Kidney (tissue), 14 donors: ENCODE results near the gene NAPB. TPM values are rescaled to one million over a fixed set of nuclear protein-coding genes. Genes with fewer than 3 reads are reported as not detected.

Experiments used
- DNase-seq, 5 donors: peaks; one replicate each; pipeline ENCODE4 v3.0.0-alpha.2; 2013 to 2020
- FAIRE-seq: peaks from 2 replicates; lab custom pipeline; 2012; peaks lifted over from hg19 to GRCh38; lab: Jason Lieb, UNC
- H3K27ac ChIP-seq, 2 donors: one replicate each; pipeline ENCODE4 v1.7.0; 2013; ENCODE audit warnings: low read depth in 2 of 2, low read length in 2 of 2, inconsistent platforms in 1 of 2
- H3K27me3 ChIP-seq: one replicate; pipeline ENCODE4 v1.7.1; 2013; ENCODE audit warnings: low read length, inconsistent platforms; ENCODE audit not compliant: control insufficient read depth, insufficient read depth
- H3K36me3 ChIP-seq, 3 donors: one replicate each; pipeline versions ENCODE4 v1.7.0 to v1.7.1; 2013; ENCODE audit warnings: low read length in 3 of 3, control low read depth in 1 of 3, inconsistent platforms in 1 of 3; ENCODE audit not compliant: insufficient read depth in 3 of 3, control insufficient read depth in 2 of 3
- H3K4me1 ChIP-seq, 3 donors: one replicate each; pipeline versions ENCODE4 v1.7.0 to v1.7.1; 2013; ENCODE audit warnings: low read length in 3 of 3, inconsistent platforms in 1 of 3, low read depth in 1 of 3; ENCODE audit not compliant: control insufficient read depth in 2 of 3, insufficient read depth in 2 of 3
- H3K4me3 ChIP-seq, 3 donors: one replicate each; pipeline versions ENCODE4 v1.7.0 to v1.8.1; 2013; ENCODE audit warnings: low read length in 3 of 3, control low read depth in 1 of 3, inconsistent platforms in 1 of 3
- H3K9ac ChIP-seq, 3 donors: one replicate each; pipeline versions ENCODE4 v1.7.0 to v1.7.1; 2013; ENCODE audit warnings: low read length in 3 of 3, control low read depth in 1 of 3, inconsistent platforms in 1 of 3
- H3K9me3 ChIP-seq, 3 donors: one replicate each; pipeline versions ENCODE4 v1.7.0 to v1.7.1; 2013; ENCODE audit warnings: low read length in 3 of 3, control low read depth in 1 of 3, inconsistent platforms in 1 of 3; ENCODE audit not compliant: control insufficient read depth in 2 of 3, insufficient read depth in 1 of 3
- intact Hi-C: fragments of 100-400 bp; cut with DNase I; formaldehyde crosslinking; loops from one replicate; pipeline ENCODE4 v1.11.1; 2022
- polyA plus RNA-seq: library from polyadenylated mRNA; stranded (reverse); fragments of 350-450 nt; fragmentation: Illumina TruSeq; extraction: RNeasy Lipid Tissue Mini Kit (QIAGEN cat#74804); gene quantifications from one replicate; pipeline ENCODE4 v1.2.3, GENCODE V29; 2014; ENCODE audit warnings: low read depth, low replicate concordance; ENCODE audit not compliant: insufficient read depth
- total RNA-seq: library from RNA; stranded (reverse); fragmentation: NEBNext Ultra II Directional; extraction: Animal tissue kit (Norgen Biotek cat#: 25700); gene quantifications from one replicate; pipeline ENCODE4 v1.2.1, GENCODE V29; 2021
- TF ChIP-seq, protein P1 (sequence below): IDR thresholded peaks from 3 replicates; pipeline ENCODE4 v1.5.1; 2012; ENCODE audit warnings: mild to moderate bottlenecking, moderate library complexity, borderline replicate concordance; ENCODE audit not compliant: insufficient read depth; ENCODE audit errors: extremely low read depth
- donor health status: control.
- donor health status: control.
- donor health status: control.
- donor health status: control.
- donor health status: control.
- donor health status: DM: yes; HTN: yes; CAD: no.
- donor health status: Normal renal cell carcinoma (clear cell type).

NAPB gene
- total and polyA plus RNA-seq, 2 donors from 2014 or later: 5.3 to 9.6 TPM

DNA sequence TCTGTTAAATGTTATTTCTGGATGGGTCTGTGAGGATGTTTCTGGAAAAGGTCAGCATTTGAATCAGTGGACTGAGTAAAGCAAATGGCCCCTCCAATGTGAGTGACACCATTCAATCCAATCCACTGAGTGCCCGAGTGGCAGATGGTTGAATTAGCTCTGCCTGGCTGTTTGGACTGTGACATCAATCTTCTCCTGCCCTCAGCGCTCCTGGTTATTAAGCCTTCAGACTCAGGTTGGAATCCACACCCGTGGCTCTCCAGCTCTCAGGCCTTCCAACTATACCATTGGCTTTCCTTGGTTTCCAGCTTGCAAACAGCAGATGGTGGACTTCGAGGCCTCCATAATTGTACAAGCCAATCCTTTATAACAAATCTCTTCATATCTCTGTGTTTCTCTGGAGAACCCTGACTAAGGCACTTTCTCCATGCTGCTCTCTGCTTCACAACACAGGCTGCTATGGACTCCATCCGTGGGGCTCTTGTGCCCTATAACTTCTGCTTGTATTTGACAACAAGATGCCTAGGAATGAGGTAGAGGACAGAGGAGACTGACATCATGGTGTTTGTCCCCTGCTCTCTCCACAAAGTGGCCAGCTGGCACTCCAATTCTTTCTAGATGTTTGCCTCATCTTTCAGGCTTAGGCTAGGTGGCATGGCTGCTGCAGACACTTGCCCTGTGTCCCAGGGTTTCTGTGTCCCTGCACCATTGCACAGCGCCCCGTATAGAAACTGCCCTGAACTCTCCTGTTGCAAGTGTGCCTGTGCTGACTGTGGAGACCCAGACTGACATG is 13.4 kb upstream of the NAPB start:
- no peaks in the 10 kb centered on the region for H3K9me3 ChIP-seq
- no peaks in the 10 kb centered on the region for H3K36me3 ChIP-seq
- DNase-seq (no peak), FAIRE-seq (no peak)
- TF ChIP-seq, protein P1, sequence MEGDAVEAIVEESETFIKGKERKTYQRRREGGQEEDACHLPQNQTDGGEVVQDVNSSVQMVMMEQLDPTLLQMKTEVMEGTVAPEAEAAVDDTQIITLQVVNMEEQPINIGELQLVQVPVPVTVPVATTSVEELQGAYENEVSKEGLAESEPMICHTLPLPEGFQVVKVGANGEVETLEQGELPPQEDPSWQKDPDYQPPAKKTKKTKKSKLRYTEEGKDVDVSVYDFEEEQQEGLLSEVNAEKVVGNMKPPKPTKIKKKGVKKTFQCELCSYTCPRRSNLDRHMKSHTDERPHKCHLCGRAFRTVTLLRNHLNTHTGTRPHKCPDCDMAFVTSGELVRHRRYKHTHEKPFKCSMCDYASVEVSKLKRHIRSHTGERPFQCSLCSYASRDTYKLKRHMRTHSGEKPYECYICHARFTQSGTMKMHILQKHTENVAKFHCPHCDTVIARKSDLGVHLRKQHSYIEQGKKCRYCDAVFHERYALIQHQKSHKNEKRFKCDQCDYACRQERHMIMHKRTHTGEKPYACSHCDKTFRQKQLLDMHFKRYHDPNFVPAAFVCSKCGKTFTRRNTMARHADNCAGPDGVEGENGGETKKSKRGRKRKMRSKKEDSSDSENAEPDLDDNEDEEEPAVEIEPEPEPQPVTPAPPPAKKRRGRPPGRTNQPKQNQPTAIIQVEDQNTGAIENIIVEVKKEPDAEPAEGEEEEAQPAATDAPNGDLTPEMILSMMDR: no peak
- H3K27me3 ChIP-seq: no peaks in the 10 kb centered on the region
- no peak overlapping the region for H3K27ac ChIP-seq
- intact Hi-C loops: no loop called here
- peaks cover 0 to 2% (median 0%) of the 10 kb centered on the region in 3 donors for H3K4me1 ChIP-seq
- H3K4me3 ChIP-seq: no peak overlapping the region
- no peak overlapping the region for H3K9ac ChIP-seq

- Histone ChIP-seq H3K4me3 (no peak overlapping the region), H3K27ac (no peak overlapping the region), H3K4me1 (peaks cover 0 to 2% (median 0%) of the 10 kb centered on the region in 3 donors), H3K27me3 (no peaks in the 10 kb centered on the region), H3K36me3 (no peaks in the 10 kb centered on the region), H3K9ac (no peak overlapping the region), H3K9me3 (no peaks in the 10 kb centered on the region)
- FAIRE-seq: no peak
- TF ChIP-seq, protein P1: no peak
- intact Hi-C loops: no loop called here
- DNase-seq: no peak
Observed at GRCh38 chr20:23433628-23434027, 12.3 kb upstream of the NAPB start.

DNA sequence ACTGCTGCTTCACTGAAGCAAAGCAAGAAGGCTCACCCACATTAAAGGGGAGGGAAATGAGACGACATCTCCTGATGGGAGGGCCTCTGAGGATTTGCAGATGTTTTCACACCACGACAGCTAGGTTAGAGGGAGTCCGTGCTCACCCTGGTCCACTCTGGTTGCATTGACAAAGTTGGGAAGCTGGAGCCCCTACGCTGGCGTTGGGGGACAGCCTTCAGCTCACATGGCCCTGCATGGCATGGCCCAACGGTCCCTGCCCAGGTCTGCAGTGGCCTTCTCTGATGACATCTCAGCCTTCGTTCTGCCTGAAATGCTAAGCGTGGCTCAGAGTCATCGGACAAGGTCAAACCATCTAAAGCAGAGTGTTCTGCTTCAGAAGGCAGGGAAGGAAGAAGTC is 3.8 kb upstream of the NAPB start:
- H3K27me3 ChIP-seq: no peaks in the 10 kb centered on the region
- no peak for FAIRE-seq
- DNase-seq: peak in 1 of 5 donors; percentile 31
- H3K36me3 ChIP-seq: no peaks in the 10 kb centered on the region
- H3K4me3 ChIP-seq: no peak overlapping the region
- peaks cover 0 to 5% (median 0%) of the 10 kb centered on the region in 3 donors for H3K4me1 ChIP-seq
- H3K27ac ChIP-seq: no peak overlapping the region
- TF ChIP-seq, protein P1: no peak
- H3K9ac ChIP-seq: no peak overlapping the region
- no peaks in the 10 kb centered on the region for H3K9me3 ChIP-seq
- intact Hi-C loops: no loop called here
